ENCODE measurements around the gene VIPR2. TPM values are rescaled to one million over a fixed set of nuclear protein-coding genes. Genes with fewer than 3 reads are reported as not detected.

Gene VIPR2
- total RNA-seq, 1 donor from 2014 or later: not detected

- no peak for TF ChIP-seq CTCF (IDR thresholded peaks at IDR 0.05; ENCODE audit: insufficient read depth, low read length, severe bottlenecking)
- FAIRE-seq (no peak), DNase-seq (ENCODE audit: low read depth) (no peak)
- Histone ChIP-seq H3K27me3 (ENCODE audit: control insufficient read depth, insufficient read depth, low read length) (no peaks in the 10 kb centered on the region), H3K4me3 (ENCODE audit: low read depth, low read length) (no peak overlapping the region), H3K36me3 (ENCODE audit: control insufficient read depth, insufficient read depth, low read length) (no peaks in the 10 kb centered on the region)
These were observed 127.5 kb downstream of the VIPR2 start for GRCh38 chr7:159017210-159017609.

- no peak for FAIRE-seq
- Histone ChIP-seq H3K4me3 (ENCODE audit: low read depth, low read length) (no peak overlapping the region), H3K36me3 (ENCODE audit: control insufficient read depth, insufficient read depth, low read length) (no peaks in the 10 kb centered on the region), H3K27me3 (ENCODE audit: control insufficient read depth, insufficient read depth, low read length) (no peaks in the 10 kb centered on the region)
- no peak for TF ChIP-seq CTCF (IDR thresholded peaks at IDR 0.05; ENCODE audit: insufficient read depth, low read length, severe bottlenecking)
- no peak for DNase-seq (ENCODE audit: low read depth)
These were observed 128.1 kb downstream of the VIPR2 start for GRCh38 chr7:159016591-159016990.

GRCh38 chr7:159015454-159016410 lies 128.9 kb downstream of the VIPR2 start:
- FAIRE-seq (no peak), DNase-seq (ENCODE audit: low read depth) (no peak)
- Histone ChIP-seq H3K4me3 (ENCODE audit: low read depth, low read length) (no peak overlapping the region), H3K27me3 (ENCODE audit: control insufficient read depth, insufficient read depth, low read length) (no peaks in the 10 kb centered on the region), H3K36me3 (ENCODE audit: control insufficient read depth, insufficient read depth, low read length) (no peaks in the 10 kb centered on the region)
- no peak for TF ChIP-seq CTCF (IDR thresholded peaks at IDR 0.05; ENCODE audit: insufficient read depth, low read length, severe bottlenecking)

GRCh38 chr7:159015081-159015453 lies 129.6 kb downstream of the VIPR2 start:
- H3K36me3 ChIP-seq (ENCODE audit: control insufficient read depth, insufficient read depth, low read length): no peaks in the 10 kb centered on the region
- FAIRE-seq (no peak), DNase-seq (ENCODE audit: low read depth) (no peak)
- no peaks in the 10 kb centered on the region for H3K27me3 ChIP-seq (ENCODE audit: control insufficient read depth, insufficient read depth, low read length)
- no peak overlapping the region for H3K4me3 ChIP-seq (ENCODE audit: low read depth, low read length)
- no peak for TF ChIP-seq CTCF (IDR thresholded peaks at IDR 0.05; ENCODE audit: insufficient read depth, low read length, severe bottlenecking)

GRCh38 chr7:159014297-159015062 lies 130.2 kb downstream of the VIPR2 start:
- no peak for TF ChIP-seq CTCF (IDR thresholded peaks at IDR 0.05; ENCODE audit: insufficient read depth, low read length, severe bottlenecking)
- DNase-seq (ENCODE audit: low read depth) (no peak), FAIRE-seq (no peak)
- H3K36me3 ChIP-seq (ENCODE audit: control insufficient read depth, insufficient read depth, low read length): no peaks in the 10 kb centered on the region
- no peaks in the 10 kb centered on the region for H3K27me3 ChIP-seq (ENCODE audit: control insufficient read depth, insufficient read depth, low read length)
- no peak overlapping the region for H3K4me3 ChIP-seq (ENCODE audit: low read depth, low read length)

Measured in bronchial epithelial cell (primary cell).